Astrocyte (in vitro differentiated cells and primary cell): ENCODE results near the gene PPARG. TPM values are rescaled to one million over a fixed set of nuclear protein-coding genes. Genes with fewer than 3 reads are reported as not detected.
A peak's percentile ranks its signal among the peaks of the same experiment; 100 is the strongest.

Source experiments
- DNase-seq: peaks from one replicate; pipeline ENCODE4 v3.0.0-alpha.2; 2010; ENCODE audit warnings: low read depth
- FAIRE-seq: peaks from 2 replicates; lab custom pipeline; 2011; peaks lifted over from hg19 to GRCh38; lab: Jason Lieb, UNC
- H2AFZ ChIP-seq: 2 replicates; pipeline ENCODE4 v1.6.0; 2012; ENCODE audit warnings: low read depth, low read length, inconsistent platforms
- H3K27ac ChIP-seq: 2 replicates; pipeline ENCODE4 v1.5.1; 2011; ENCODE audit warnings: low read depth, low read length, inconsistent platforms
- H3K27me3 ChIP-seq: 2 replicates; pipeline ENCODE4 v1.6.0; 2011; ENCODE audit warnings: low read length, inconsistent platforms; ENCODE audit not compliant: insufficient read depth
- H3K36me3 ChIP-seq: 2 replicates; pipeline ENCODE4 v1.5.1; 2011; ENCODE audit warnings: low read length, inconsistent platforms; ENCODE audit not compliant: insufficient read depth
- H3K4me1 ChIP-seq: 2 replicates; pipeline ENCODE4 v1.5.1; 2011; ENCODE audit warnings: low read length, inconsistent platforms; ENCODE audit not compliant: insufficient read depth
- H3K4me2 ChIP-seq: 2 replicates; pipeline ENCODE4 v1.6.0; 2012; ENCODE audit warnings: low read length, inconsistent platforms
- H3K4me3 ChIP-seq: 2 replicates; pipeline ENCODE4 v1.5.1; 2011; ENCODE audit warnings: low read depth, mild to moderate bottlenecking, low read length, inconsistent platforms; ENCODE audit not compliant: insufficient read depth
- H3K79me2 ChIP-seq: 2 replicates; pipeline ENCODE4 v1.6.0; 2012; ENCODE audit warnings: mild to moderate bottlenecking, low read length, inconsistent platforms; ENCODE audit not compliant: insufficient read depth
- H3K9ac ChIP-seq: 2 replicates; pipeline ENCODE4 v1.6.0; 2012; ENCODE audit warnings: mild to moderate bottlenecking, low read length, inconsistent platforms
- H3K9me3 ChIP-seq: 2 replicates; pipeline ENCODE4 v1.5.1; 2012; ENCODE audit warnings: low read depth, mild to moderate bottlenecking, low read length, inconsistent platforms; ENCODE audit not compliant: insufficient read depth
- H4K20me1 ChIP-seq: 2 replicates; pipeline ENCODE4 v1.6.0; 2012; ENCODE audit warnings: low read length, inconsistent platforms; ENCODE audit not compliant: insufficient read depth
- H3K27ac Mint-ChIP-seq: one replicate; pipeline ENCODE4 v1.8.0; 2021; ENCODE audit warnings: mild to moderate bottlenecking, mixed read lengths; ENCODE audit not compliant: unreplicated experiment
- H3K27me3 Mint-ChIP-seq: one replicate; pipeline ENCODE4 v1.8.0; 2021; ENCODE audit warnings: low read depth, mixed read lengths; ENCODE audit not compliant: unreplicated experiment
- H3K36me3 Mint-ChIP-seq: one replicate; pipeline ENCODE4 v1.8.0; 2021; ENCODE audit warnings: low read depth, mixed read lengths; ENCODE audit not compliant: unreplicated experiment
- H3K4me1 Mint-ChIP-seq: one replicate; pipeline ENCODE4 v1.8.0; 2021; ENCODE audit warnings: low read depth, mixed read lengths; ENCODE audit not compliant: unreplicated experiment
- H3K4me3 Mint-ChIP-seq: one replicate; pipeline ENCODE4 v1.8.0; 2021; ENCODE audit warnings: mild to moderate bottlenecking, moderate library complexity, mixed read lengths; ENCODE audit not compliant: unreplicated experiment
- H3K9me3 Mint-ChIP-seq: one replicate; pipeline ENCODE4 v1.8.0; 2021; ENCODE audit warnings: mild to moderate bottlenecking, mixed read lengths; ENCODE audit not compliant: unreplicated experiment
- CTCF ChIP-seq: IDR thresholded peaks from 2 replicates; pipeline ENCODE4 v1.5.1; 2011; ENCODE audit warnings: low read depth, mild to moderate bottlenecking, inconsistent platforms, low read length, moderate library complexity; ENCODE audit not compliant: insufficient read depth
- EZH2 ChIP-seq: IDR thresholded peaks from 2 replicates; pipeline ENCODE4 v1.6.1; 2012; ENCODE audit warnings: mild to moderate bottlenecking, low read length, inconsistent platforms; ENCODE audit not compliant: insufficient read depth
- total RNA-seq: library from RNA; stranded (reverse); gene quantifications from 2 replicates; pipeline ENCODE4 v1.2.1, GENCODE V29; 2021

PPARG gene
- total RNA-seq, 1 donor from 2014 or later = 4.4 TPM

- no peaks in the 10 kb centered on the region for H3K9me3 Mint-ChIP-seq
- FAIRE-seq = no peak
These were observed 91.6 kb downstream of the PPARG start for GRCh38 chr3:12380461-12380860.

GRCh38 chr3:12381199-12381598 is 92.3 kb downstream of the PPARG start:
- no peak overlapping the region for H3K27ac Mint-ChIP-seq
- H3K4me3 Mint-ChIP-seq = no peak overlapping the region
- H3K36me3 ChIP-seq = no peaks in the 10 kb centered on the region
- H3K9me3 ChIP-seq = no peaks in the 10 kb centered on the region
- H3K27me3 Mint-ChIP-seq = peaks cover 5% of the 10 kb centered on the region
- no peak overlapping the region for H3K4me2 ChIP-seq
- H3K9me3 Mint-ChIP-seq = no peaks in the 10 kb centered on the region
- H3K4me1 ChIP-seq = no peaks in the 10 kb centered on the region
- no peak overlapping the region for H3K27ac ChIP-seq
- no peak overlapping the region for H3K4me3 ChIP-seq
- FAIRE-seq (no peak), DNase-seq (no peak)
- H4K20me1 ChIP-seq = no peaks in the 10 kb centered on the region
- H3K79me2 ChIP-seq = no peaks in the 10 kb centered on the region
- H3K36me3 Mint-ChIP-seq = no peaks in the 10 kb centered on the region
- no peak overlapping the region for H3K9ac ChIP-seq
- no peak overlapping the region for H2AFZ ChIP-seq
- no peak for TF ChIP-seq EZH2
- no peak for TF ChIP-seq CTCF
- peaks cover 4% of the 10 kb centered on the region for H3K4me1 Mint-ChIP-seq
- H3K27me3 ChIP-seq = no peaks in the 10 kb centered on the region

More at GRCh38 chr3:12380461-12380860, 91.6 kb downstream of the PPARG start:
- Histone ChIP-seq H3K36me3 (no peaks in the 10 kb centered on the region), H3K4me2 (no peak overlapping the region), H2AFZ (no peak overlapping the region), H3K4me3 (no peak overlapping the region), H3K9me3 (no peaks in the 10 kb centered on the region), H3K27me3 (no peaks in the 10 kb centered on the region), H3K4me1 (no peaks in the 10 kb centered on the region), H3K79me2 (no peaks in the 10 kb centered on the region), H3K9ac (no peak overlapping the region), H3K27ac (no peak overlapping the region), H4K20me1 (no peaks in the 10 kb centered on the region)
- Mint-ChIP-seq H3K4me3 (no peak overlapping the region), H3K27ac (no peak overlapping the region), H3K27me3 (peaks cover 3% of the 10 kb centered on the region), H3K4me1 (peaks cover 4% of the 10 kb centered on the region), H3K36me3 (no peaks in the 10 kb centered on the region)
- TF ChIP-seq CTCF (no peak), EZH2 (no peak)
- peak; percentile 59 for DNase-seq

GRCh38 chr3:12383218-12383617 is 94.3 kb downstream of the PPARG start:
- FAIRE-seq = no peak
- Mint-ChIP-seq H3K4me3 (no peak overlapping the region), H3K4me1 (peaks cover 4% of the 10 kb centered on the region), H3K27ac (no peak overlapping the region), H3K36me3 (no peaks in the 10 kb centered on the region), H3K9me3 (no peaks in the 10 kb centered on the region), H3K27me3 (peaks cover 8% of the 10 kb centered on the region)
- Histone ChIP-seq H3K27ac (no peak overlapping the region), H3K4me1 (no peaks in the 10 kb centered on the region), H3K79me2 (no peaks in the 10 kb centered on the region), H4K20me1 (no peaks in the 10 kb centered on the region), H2AFZ (no peak overlapping the region), H3K27me3 (no peaks in the 10 kb centered on the region), H3K4me3 (no peak overlapping the region), H3K36me3 (no peaks in the 10 kb centered on the region), H3K9ac (no peak overlapping the region), H3K4me2 (no peak overlapping the region), H3K9me3 (no peaks in the 10 kb centered on the region)
- no peak for DNase-seq
- TF ChIP-seq CTCF = no peak
- TF ChIP-seq EZH2 = no peak
